ENCODE measurements around the gene TUSC2. TPM values are rescaled to one million over a fixed set of nuclear protein-coding genes. Genes with fewer than 3 reads are reported as not detected.

The TUSC2 gene
- total and polyA plus RNA-seq, 2 experiments from 2014 or later = 30.0 to 45.6 TPM

DNA sequence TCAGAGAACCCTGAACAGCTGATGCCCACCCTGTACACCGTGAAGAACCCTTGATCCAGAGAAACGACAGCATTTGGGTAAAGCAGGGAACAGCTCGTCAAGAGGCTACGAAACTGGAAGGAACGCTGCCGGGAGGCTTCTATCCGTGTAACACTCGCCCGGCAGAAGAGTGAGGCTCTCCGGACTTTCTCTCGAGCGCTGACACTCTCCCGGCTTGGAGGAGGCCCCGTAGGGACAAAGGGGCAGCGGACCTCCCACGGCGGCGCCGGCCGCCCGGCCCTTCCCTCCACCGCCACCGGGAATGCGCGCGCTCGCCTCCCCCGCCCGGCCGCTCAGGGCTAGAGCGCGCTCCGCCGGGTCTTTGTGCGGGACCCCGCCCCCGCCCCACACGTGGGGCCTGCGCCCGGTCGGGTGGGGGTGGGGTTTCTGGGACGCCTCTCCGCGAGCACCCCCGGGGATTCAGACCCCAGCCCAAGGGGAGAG lies 7.1 kb downstream of the TUSC2 start:
- Histone ChIP-seq H3K27ac (peak overlapping the region; percentile 100), H3K4me2 (peak overlapping the region; percentile 97), H3K4me3 (peak overlapping the region; percentile 88), H3K4me1 (ENCODE audit: insufficient read depth) (peaks cover 53% of the 10 kb centered on the region), H3K36me3 (replicated peaks; ENCODE audit: insufficient read depth, low read depth) (no peaks in the 10 kb centered on the region), H3K9me3 (ENCODE audit: low read depth) (no peaks in the 10 kb centered on the region), H2AFZ (peak overlapping the region; percentile 71), H3K9me2 (replicated peaks; ENCODE audit: insufficient read depth) (no peaks in the 10 kb centered on the region), H4K20me1 (ENCODE audit: insufficient read depth, poor library complexity, severe bottlenecking) (peaks cover 3% of the 10 kb centered on the region), H3K79me2 (peaks cover 37% of the 10 kb centered on the region), H3K27me3 (no peaks in the 10 kb centered on the region)
- WGBS (ENCODE audit: low lambda C conversion rate, missing lambda C conversion rate) = under 1% methylated on average over 19 of the region's 45 CpGs
- no peak for TF ChIP-seq EZH2 (IDR thresholded peaks at IDR 0.05; ENCODE audit: borderline replicate concordance)
- TF ChIP-seq, protein P1, sequence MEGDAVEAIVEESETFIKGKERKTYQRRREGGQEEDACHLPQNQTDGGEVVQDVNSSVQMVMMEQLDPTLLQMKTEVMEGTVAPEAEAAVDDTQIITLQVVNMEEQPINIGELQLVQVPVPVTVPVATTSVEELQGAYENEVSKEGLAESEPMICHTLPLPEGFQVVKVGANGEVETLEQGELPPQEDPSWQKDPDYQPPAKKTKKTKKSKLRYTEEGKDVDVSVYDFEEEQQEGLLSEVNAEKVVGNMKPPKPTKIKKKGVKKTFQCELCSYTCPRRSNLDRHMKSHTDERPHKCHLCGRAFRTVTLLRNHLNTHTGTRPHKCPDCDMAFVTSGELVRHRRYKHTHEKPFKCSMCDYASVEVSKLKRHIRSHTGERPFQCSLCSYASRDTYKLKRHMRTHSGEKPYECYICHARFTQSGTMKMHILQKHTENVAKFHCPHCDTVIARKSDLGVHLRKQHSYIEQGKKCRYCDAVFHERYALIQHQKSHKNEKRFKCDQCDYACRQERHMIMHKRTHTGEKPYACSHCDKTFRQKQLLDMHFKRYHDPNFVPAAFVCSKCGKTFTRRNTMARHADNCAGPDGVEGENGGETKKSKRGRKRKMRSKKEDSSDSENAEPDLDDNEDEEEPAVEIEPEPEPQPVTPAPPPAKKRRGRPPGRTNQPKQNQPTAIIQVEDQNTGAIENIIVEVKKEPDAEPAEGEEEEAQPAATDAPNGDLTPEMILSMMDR (IDR thresholded peaks at IDR 0.05; ENCODE audit: poor library complexity) = no peak
- no peak for TF ChIP-seq EZH2phosphoT487 (IDR thresholded peaks at IDR 0.05; ENCODE audit: low read depth, severe bottlenecking, unreplicated experiment)
- peak; percentile 94 for DNase-seq (ENCODE audit: low spot score)

DNA sequence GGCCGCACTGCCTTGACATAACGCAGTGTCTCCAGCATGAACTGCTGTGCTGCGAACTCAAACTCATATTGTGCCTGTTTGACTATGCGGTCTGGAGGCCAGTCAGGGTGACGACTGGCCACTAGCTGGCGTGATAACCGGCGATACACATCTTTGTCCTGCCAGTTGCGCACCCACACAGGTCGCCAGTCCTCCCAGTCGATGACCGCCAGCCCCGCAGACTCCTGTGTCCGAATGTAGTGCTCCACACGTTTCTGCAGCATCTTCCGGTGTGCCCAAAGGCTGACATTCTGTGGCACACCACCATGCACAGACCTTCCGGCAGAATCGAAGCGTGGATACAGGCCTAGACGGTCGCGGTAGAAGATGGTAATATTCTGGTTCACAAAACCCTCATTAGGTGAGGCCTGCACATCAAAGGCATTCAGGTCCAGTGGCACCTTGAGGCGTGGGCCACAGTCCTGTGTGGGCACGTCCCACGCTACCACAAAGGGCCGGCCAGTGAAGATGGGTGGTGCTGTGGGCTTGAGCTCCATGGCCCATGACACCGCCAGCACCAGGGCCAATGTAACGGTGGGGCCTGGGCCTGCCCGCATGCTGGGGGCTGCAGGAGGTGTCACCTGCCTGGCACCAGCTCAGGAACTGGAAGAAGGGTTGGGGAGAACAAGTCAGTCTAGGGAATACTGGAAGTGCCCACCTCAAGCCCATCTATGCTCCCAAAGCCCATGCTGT lies 8.0 kb downstream of the TUSC2 start:
- no peak for TF ChIP-seq EZH2phosphoT487 (IDR thresholded peaks at IDR 0.05; ENCODE audit: low read depth, severe bottlenecking, unreplicated experiment)
- TF ChIP-seq EZH2 (IDR thresholded peaks at IDR 0.05; ENCODE audit: borderline replicate concordance) = no peak
- TF ChIP-seq, protein P1 (IDR thresholded peaks at IDR 0.05; ENCODE audit: poor library complexity) = no peak
- Histone ChIP-seq H2AFZ (no peak overlapping the region), H3K9me2 (replicated peaks; ENCODE audit: insufficient read depth) (no peaks in the 10 kb centered on the region), H3K9me3 (ENCODE audit: low read depth) (no peaks in the 10 kb centered on the region), H4K20me1 (ENCODE audit: insufficient read depth, poor library complexity, severe bottlenecking) (peaks cover 3% of the 10 kb centered on the region), H3K27me3 (no peaks in the 10 kb centered on the region), H3K4me3 (peak overlapping the region; percentile 88), H3K4me2 (peak overlapping the region; percentile 97), H3K36me3 (replicated peaks; ENCODE audit: insufficient read depth, low read depth) (no peaks in the 10 kb centered on the region), H3K27ac (peak overlapping the region; percentile 100), H3K79me2 (peaks cover 38% of the 10 kb centered on the region), H3K4me1 (ENCODE audit: insufficient read depth) (peaks cover 53% of the 10 kb centered on the region)
- WGBS (ENCODE audit: low lambda C conversion rate, missing lambda C conversion rate) = 85% methylated on average over 29 of the region's 29 CpGs
- DNase-seq (ENCODE audit: low spot score) = no peak

DNA sequence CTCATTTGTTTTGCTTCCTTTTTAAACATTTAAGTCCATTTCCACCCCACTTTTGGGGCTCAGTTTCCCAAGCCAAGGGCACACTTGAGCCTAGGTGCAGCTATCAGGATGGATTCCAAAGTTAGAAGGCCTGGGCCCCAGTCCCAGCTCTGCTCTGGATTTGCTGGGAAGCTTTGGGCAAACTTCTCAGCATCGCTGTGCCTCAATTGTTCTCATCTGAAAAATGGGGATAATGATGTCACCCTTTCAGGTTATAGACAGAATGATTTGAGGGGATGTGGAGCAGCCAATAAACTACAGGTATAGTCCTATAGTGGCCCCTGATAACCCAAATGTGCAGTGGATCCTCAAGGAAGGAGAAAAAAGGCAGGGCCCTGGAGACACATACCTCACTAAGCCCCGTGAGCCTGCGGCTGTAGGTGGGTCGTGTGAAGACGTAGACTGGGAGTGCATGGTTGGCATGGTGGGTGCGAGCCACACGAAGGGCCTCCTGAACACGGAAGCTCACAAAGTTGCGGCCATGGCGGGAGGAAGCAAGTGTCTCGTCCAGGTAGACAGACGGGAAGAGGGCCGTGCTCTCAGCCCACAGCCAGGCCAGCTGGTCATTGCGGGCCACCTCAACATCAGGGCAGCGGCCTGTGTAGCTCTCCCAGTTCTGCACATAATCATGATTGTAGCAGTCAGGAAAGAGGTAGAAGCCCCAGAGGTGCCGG lies 8.7 kb downstream of the TUSC2 start:
- TF ChIP-seq, protein P1 (IDR thresholded peaks at IDR 0.05; ENCODE audit: poor library complexity) = no peak
- TF ChIP-seq EZH2phosphoT487 (IDR thresholded peaks at IDR 0.05; ENCODE audit: low read depth, severe bottlenecking, unreplicated experiment) = no peak
- TF ChIP-seq EZH2 (IDR thresholded peaks at IDR 0.05; ENCODE audit: borderline replicate concordance) = no peak
- H3K9me2 ChIP-seq (replicated peaks; ENCODE audit: insufficient read depth) = no peaks in the 10 kb centered on the region
- no peak for DNase-seq (ENCODE audit: low spot score)
- 96% methylated on average over 16 of the region's 16 CpGs for WGBS (ENCODE audit: low lambda C conversion rate, missing lambda C conversion rate)
- H3K27ac ChIP-seq = peak overlapping the region; percentile 100
- no peaks in the 10 kb centered on the region for H3K36me3 ChIP-seq (replicated peaks; ENCODE audit: insufficient read depth, low read depth)
- H3K27me3 ChIP-seq = no peaks in the 10 kb centered on the region
- H3K9me3 ChIP-seq (ENCODE audit: low read depth) = no peaks in the 10 kb centered on the region
- peaks cover 3% of the 10 kb centered on the region for H4K20me1 ChIP-seq (ENCODE audit: insufficient read depth, poor library complexity, severe bottlenecking)
- peak overlapping the region; percentile 97 for H3K4me2 ChIP-seq
- peaks cover 38% of the 10 kb centered on the region for H3K79me2 ChIP-seq
- H3K4me1 ChIP-seq (ENCODE audit: insufficient read depth) = peaks cover 51% of the 10 kb centered on the region
- no peak overlapping the region for H3K4me3 ChIP-seq
- no peak overlapping the region for H2AFZ ChIP-seq

Data from hepatocyte (in vitro differentiated cells).